ENCODE data around the gene TOMM20L.
"Not testable (repeated sequence)": the region's sequence is repeated elsewhere in the genome, so short reads cannot be mapped to it uniquely, and the experiment has no call there.

The TOMM20L gene

DNA sequence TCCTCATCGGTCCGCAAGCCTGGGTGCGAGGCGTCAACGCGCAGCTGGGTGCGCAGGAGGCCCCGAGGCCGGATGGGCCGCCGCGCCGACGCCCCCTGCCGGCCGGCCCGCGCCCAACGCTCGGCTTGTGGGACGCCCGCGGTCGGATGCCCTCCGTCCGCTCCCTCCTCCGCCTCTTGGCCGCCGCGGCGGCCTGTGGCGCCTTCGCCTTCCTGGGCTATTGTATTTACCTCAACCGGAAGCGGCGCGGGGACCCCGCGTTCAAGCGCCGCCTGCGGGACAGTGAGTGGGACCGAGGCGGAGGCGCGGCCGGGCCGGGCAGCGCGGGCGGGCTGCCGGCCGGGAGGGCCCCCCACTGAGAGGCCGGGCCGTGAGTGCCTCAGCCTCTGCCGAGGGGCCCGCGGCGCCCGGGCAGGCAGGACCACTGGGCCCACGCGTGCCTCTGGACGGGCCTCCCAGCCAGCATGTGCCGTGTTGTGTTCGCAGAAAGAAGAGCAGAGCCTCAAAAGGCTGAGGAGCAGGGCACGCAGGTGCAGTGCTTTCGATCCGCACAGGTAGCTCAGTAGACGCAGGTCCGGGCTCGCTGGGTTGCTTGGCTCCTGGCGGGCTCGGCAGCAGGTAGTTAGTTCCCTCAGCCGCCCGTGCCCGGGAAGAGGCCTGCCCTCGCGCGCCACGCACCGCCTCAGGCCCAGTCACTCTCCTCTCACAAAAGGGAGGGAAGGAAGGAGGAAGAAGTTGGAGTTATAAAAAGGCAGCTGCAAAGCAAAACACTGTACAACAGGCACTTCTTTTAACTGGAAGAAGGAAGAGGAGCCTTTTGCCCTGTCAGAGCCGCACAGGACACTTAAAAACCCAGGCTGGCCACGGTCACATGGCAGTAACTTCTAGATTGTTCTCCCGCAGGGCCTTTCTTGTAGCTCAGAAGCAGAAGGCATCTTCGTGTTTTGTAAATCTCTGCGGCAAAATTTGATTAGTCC is at the start of gene TOMM20L:
Gene TOMM20L (plus strand): TSS at position 119 of the 977 bp plus-strand sequence. CDS start 28 bp downstream, at position 147.
- DNase-seq = peak; percentile 69

GRCh38 chr14:58353516-58354299 is 42.0 kb upstream of the TOMM20L start:
- no peak for DNase-seq

DNA sequence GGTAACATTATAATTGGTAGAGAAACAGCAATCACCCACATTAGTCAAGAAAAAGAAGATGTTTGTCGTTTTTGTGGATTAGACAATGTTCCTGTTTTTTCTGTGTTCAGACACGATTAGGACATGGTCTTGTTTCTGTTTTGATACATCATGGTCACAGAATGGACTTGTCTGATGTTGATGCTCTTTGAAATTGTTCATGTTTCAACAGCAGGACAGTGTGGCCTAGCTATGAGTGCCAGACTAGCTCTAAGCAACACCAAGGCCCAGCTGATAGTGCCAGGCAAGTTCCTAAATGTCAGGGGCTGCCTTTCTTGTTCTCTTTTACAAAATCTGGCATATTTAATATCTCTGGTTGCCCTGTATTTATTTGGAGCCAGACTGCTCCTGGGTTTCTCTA is 40.9 kb upstream of the TOMM20L start:
- DNase-seq = no peak

- DNase-seq = no peak
These were observed 39.5 kb upstream of the TOMM20L start for GRCh38 chr14:58356268-58356667.

DNA sequence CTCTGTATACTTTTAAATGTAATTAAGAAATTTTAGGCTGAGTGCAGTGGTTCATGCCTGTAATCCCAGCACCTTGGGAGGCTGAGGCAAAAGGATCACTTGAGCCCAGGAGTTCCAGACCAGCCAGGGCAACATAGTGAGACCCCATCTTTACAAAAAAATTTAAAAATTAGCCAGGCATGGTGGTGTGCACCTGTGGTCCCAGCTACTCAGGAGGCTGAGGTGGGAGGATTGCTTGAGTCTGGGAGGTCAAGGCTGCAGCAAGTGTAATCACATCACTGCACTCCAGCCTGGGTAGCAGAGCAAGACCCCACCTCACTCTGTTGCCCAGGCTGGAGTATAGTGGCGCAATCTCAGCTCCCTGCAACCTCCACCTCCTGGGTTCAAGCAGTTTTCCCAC is 33.5 kb upstream of the TOMM20L start:
- DNase-seq = not testable (repeated sequence)

DNA sequence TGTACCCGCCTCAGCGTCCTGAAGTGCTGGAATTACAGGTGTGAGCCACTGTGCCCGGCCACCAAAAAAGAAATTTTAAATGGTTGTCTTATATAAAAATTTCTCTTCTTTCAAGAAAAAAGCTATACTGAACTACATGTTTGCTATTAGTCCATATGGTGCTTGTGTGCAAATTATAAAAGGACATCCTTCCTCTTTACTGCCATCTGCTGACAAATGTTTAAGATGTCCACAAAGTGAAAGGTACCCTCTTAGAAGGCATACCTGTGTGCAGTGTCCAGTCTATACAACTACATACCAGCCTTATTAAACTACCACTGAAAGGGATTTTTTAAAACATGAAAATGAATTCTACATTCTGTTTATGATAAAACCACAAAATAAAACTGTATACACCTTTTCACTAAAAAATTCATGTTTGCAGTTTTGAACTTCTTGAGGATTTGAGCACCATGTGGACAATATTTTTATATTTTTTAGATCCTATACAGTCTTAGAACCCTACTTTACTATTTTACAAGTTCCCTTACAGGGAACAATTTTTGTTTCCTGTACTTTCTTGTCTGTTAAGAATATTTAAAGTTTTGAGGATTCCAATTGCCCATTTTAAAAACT is 32.8 kb upstream of the TOMM20L start:
- no peak for DNase-seq

- no peak for DNase-seq
These were observed 31.4 kb upstream of the TOMM20L start for GRCh38 chr14:58364316-58364715.

- no peak for DNase-seq
These were observed 28.4 kb upstream of the TOMM20L start for GRCh38 chr14:58367296-58367695.

- DNase-seq = no peak
These were observed 26.8 kb upstream of the TOMM20L start for GRCh38 chr14:58368956-58369355.

GRCh38 chr14:58376791-58377190 is 18.9 kb upstream of the TOMM20L start:
- no peak for DNase-seq

DNA sequence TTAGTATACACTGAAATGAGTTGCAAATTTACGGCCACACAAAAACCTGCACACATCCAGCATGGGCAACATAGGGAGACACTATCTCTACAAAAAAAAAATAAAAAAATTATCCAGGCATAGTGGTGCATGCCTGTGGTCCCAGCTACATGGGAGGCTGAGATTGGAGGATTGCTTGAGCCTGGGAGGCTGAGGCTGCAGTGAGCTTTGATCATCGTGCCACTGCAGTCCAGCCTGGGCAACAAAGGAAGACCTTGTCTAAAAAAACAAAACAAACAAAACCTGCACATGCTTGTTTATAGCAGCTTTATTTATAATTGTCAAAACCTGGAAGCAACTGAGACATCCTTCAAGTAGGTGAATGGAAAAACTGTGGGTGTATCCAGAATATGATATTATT is 4.9 kb upstream of the TOMM20L start:
- DNase-seq = no peak

DNA sequence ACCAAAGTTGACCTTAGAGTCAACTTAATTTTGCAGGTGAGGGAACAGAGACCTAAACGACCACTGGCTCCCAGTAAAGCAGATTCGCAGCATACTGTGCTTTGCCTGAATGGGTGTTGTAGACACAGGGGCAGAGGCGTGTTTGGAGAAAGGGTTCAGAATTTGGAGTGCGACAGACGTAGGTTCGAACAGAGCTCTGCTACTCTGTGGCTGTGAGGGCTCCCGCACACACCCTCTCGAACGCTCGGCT is 243 bp upstream of the TOMM20L start:
- DNase-seq = no peak

DNA sequence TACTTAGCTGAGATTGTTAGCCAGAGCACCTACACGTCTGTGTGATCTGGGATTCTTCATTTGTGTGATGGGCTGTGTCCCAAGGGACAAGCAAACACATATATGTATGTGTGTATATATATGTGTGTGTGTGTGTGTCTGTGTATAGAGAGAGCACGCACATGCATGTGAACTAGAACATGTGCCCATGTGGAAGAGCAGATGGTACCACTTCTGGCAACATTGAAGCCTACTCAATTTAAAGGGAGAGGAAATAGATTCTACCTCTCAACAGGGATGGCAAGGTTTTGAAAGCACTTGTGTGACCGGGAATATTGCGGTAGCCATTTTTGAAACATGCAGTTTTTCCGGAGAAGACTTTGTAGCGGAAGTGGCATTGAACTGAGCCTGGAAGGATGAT is 1.4 kb downstream of the TOMM20L start:
- DNase-seq = no peak

- no peak for DNase-seq
These were observed 2.8 kb downstream of the TOMM20L start for GRCh38 chr14:58398495-58398894.

DNA sequence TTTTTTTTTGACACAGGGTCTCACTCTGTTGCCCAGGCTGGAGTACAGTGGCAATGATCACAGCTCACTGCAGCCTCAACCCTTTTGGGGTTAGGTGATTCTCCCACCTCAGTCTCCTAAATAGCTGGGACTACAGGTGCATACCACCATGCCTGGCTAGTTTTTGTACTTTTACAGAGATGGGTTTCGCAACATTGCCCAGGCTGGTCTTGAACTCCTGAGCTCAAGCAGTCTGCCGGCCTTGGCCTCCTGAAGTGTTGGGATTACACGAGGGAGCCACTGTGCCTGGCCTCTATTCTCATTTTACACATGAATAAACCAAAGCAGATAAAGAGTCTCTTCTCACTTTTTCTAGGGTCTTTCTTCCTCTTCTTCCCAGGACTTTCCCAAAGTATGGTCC is 3.2 kb downstream of the TOMM20L start:
- DNase-seq = no peak

DNA sequence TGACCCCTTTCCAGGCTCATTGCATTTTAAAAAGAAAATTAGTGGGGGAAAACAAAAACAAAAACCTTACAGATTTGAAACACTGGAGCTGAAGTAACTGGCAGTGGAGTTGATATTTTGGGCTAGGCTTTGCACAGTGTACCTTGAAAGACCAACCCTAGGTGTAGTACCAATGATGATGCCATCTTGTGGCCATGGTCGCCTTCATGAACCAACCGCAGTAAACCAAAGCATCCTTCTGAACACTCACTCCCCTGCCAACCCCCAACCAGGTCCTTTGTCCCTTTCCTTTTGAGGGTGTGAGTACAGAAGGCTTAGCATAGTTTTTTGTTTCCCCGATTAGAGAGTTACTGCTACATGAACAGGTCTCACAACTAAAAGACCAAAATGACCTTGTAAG is 5.9 kb downstream of the TOMM20L start:
- DNase-seq = no peak

- no peak for DNase-seq
These were observed 13.0 kb downstream of the TOMM20L start for GRCh38 chr14:58408681-58409215.

DNA sequence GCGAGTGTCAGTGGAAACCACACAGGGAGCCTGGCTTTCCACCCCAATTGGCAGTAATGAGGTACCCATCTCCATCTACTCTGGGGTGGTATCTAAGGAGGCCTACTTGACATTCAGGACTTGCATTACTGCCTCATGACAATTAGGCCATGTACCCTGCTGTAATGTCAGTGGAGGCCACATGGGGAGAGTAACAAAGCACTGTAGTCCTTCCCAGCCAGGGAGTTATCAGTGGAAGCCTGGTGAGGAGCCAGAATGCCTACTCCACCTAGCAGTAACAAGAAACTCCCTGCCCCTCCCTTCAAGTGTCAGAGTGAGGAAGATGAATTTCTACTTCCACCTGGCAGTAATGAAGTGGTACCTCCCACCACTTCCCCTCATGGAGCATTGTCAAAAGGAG is 19.1 kb downstream of the TOMM20L start:
- no peak for DNase-seq

GRCh38 chr14:58415636-58416547 is 20.2 kb downstream of the TOMM20L start:
- no peak for DNase-seq

GRCh38 chr14:58416934-58417333 is 21.2 kb downstream of the TOMM20L start:
- DNase-seq = not testable (repeated sequence)

GRCh38 chr14:58426670-58427280 is 31.0 kb downstream of the TOMM20L start:
- DNase-seq = peak; percentile 47

Data from stimulated activated CD4-positive, alpha-beta T cell treated with anti-CD3 and anti-CD28 coated beads, Interleukin-1b, Interleukin-23, amount 100 ng/mL, for 48 hours (primary cell).